Type B pancreatic cell (in vitro differentiated cells): ENCODE measurements around the gene SPTBN4. TPM values are rescaled to one million over a fixed set of nuclear protein-coding genes. Genes with fewer than 3 reads are reported as not detected.
A peak's percentile ranks its signal among the peaks of the same experiment; 100 is the strongest.

Experiments
- DNase-seq: peaks from one replicate; pipeline ENCODE4 v3.0.0; 2021; ENCODE audit warnings: mixed read lengths; ENCODE audit not compliant: unreplicated experiment; ENCODE audit errors: extremely low spot score
- H3K27ac Mint-ChIP-seq: 2 replicates; pipeline ENCODE4 v1.8.0; 2021; ENCODE audit warnings: mild to moderate bottlenecking, mixed read lengths
- H3K27me3 Mint-ChIP-seq: 2 replicates; pipeline ENCODE4 v1.8.0; 2021; ENCODE audit warnings: mixed read lengths
- H3K36me3 Mint-ChIP-seq: 2 replicates; pipeline ENCODE4 v1.8.0; 2021; ENCODE audit warnings: mixed read lengths
- H3K4me1 Mint-ChIP-seq: one replicate; pipeline ENCODE4 v1.8.0; 2021; ENCODE audit warnings: mixed read lengths; ENCODE audit not compliant: unreplicated experiment
- H3K4me3 Mint-ChIP-seq: 2 replicates; pipeline ENCODE4 v1.8.0; 2021; ENCODE audit warnings: mild to moderate bottlenecking, mixed read lengths
- H3K9me3 Mint-ChIP-seq: 2 replicates; pipeline ENCODE4 v1.8.0; 2021; ENCODE audit warnings: mixed read lengths
- CTCF ChIP-seq: fragments of 200-600 bp; sonication (generic); conservative IDR thresholded peaks from 2 replicates; pipeline ENCODE4 v1.5.0; 2021; ENCODE audit warnings: antibody characterized with exemption, mild to moderate bottlenecking
- total RNA-seq: library from RNA; stranded (reverse); gene quantifications from 2 replicates; pipeline ENCODE4 v1.2.1, GENCODE V29; 2021; ENCODE audit warnings: low replicate concordance

SPTBN4 gene
- total RNA-seq, 1 donor from 2014 or later, result 2.6 TPM

- H3K27me3 Mint-ChIP-seq, result no peaks in the 10 kb centered on the region
- TF ChIP-seq CTCF, result no peak
- peak within 1 kb of the TSS; percentile 97 for H3K27ac Mint-ChIP-seq
- DNase-seq, result peak; percentile 99
- H3K4me3 Mint-ChIP-seq, result peak within 1 kb of the TSS; percentile 98
- no peaks in the 10 kb centered on the region for H3K9me3 Mint-ChIP-seq
- peaks cover 8% of the 10 kb centered on the region for H3K36me3 Mint-ChIP-seq
- H3K4me1 Mint-ChIP-seq, result peaks cover 27% of the 10 kb centered on the region
These were observed 22.6 kb upstream of the SPTBN4 start, which contains the start of gene SERTAD3 for GRCh38 chr19:40444000-40444824. TSS of gene SERTAD3 (minus strand) at chr19:40444335. CDS start at chr19:40442080, 2,255 bp downstream.

GRCh38 chr19:40444825-40445312 lies 21.9 kb upstream of the SPTBN4 start:
- no peak for DNase-seq
- peak; percentile 24 for TF ChIP-seq CTCF
- Mint-ChIP-seq H3K36me3 (peaks cover 8% of the 10 kb centered on the region), H3K27ac (peak overlapping the region; percentile 97), H3K9me3 (no peaks in the 10 kb centered on the region), H3K4me3 (peak overlapping the region; percentile 98), H3K4me1 (peaks cover 22% of the 10 kb centered on the region), H3K27me3 (no peaks in the 10 kb centered on the region)

GRCh38 chr19:40445780-40446262 lies 21.0 kb upstream of the SPTBN4 start:
- no peaks in the 10 kb centered on the region for H3K27me3 Mint-ChIP-seq
- peak overlapping the region; percentile 97 for H3K27ac Mint-ChIP-seq
- H3K4me1 Mint-ChIP-seq, result peaks cover 22% of the 10 kb centered on the region
- no peaks in the 10 kb centered on the region for H3K9me3 Mint-ChIP-seq
- no peak for DNase-seq
- peak overlapping the region; percentile 81 for H3K4me3 Mint-ChIP-seq
- H3K36me3 Mint-ChIP-seq, result peaks cover 11% of the 10 kb centered on the region
- TF ChIP-seq CTCF, result no peak

GRCh38 chr19:40446263-40446784 lies 20.5 kb upstream of the SPTBN4 start:
- H3K4me3 Mint-ChIP-seq, result peak overlapping the region; percentile 59
- TF ChIP-seq CTCF, result no peak
- H3K27ac Mint-ChIP-seq, result peak overlapping the region; percentile 97
- no peaks in the 10 kb centered on the region for H3K9me3 Mint-ChIP-seq
- no peaks in the 10 kb centered on the region for H3K27me3 Mint-ChIP-seq
- H3K36me3 Mint-ChIP-seq, result peaks cover 13% of the 10 kb centered on the region
- peaks cover 18% of the 10 kb centered on the region for H3K4me1 Mint-ChIP-seq
- no peak for DNase-seq

GRCh38 chr19:40449506-40449905 lies 17.3 kb upstream of the SPTBN4 start:
- peaks cover 8% of the 10 kb centered on the region for H3K4me1 Mint-ChIP-seq
- H3K27me3 Mint-ChIP-seq, result no peaks in the 10 kb centered on the region
- H3K27ac Mint-ChIP-seq, result no peak overlapping the region
- H3K36me3 Mint-ChIP-seq, result peaks cover 4% of the 10 kb centered on the region
- no peaks in the 10 kb centered on the region for H3K9me3 Mint-ChIP-seq
- TF ChIP-seq CTCF, result no peak
- DNase-seq, result no peak
- H3K4me3 Mint-ChIP-seq, result no peak overlapping the region
